HG03342 (cell line): ENCODE results near the gene DTX3L.

ENCODE experiments used
- ATAC-seq: cut with Tn5 transposase; IDR thresholded peaks from one replicate; pipeline ENCODE4 v1.9.1; 2021; ENCODE audit warnings: mild to moderate bottlenecking, moderate library complexity; ENCODE audit not compliant: unreplicated experiment

The DTX3L gene

GRCh38 chr3:122602011-122602710, 38.0 kb downstream of the DTX3L start:
- ATAC-seq: no peak

- no peak for ATAC-seq
Observed at GRCh38 chr3:122603056-122603455, 38.9 kb downstream of the DTX3L start.

- ATAC-seq: no peak
Observed at GRCh38 chr3:122606330-122606729, 42.2 kb downstream of the DTX3L start.

GRCh38 chr3:122608916-122609315, 44.8 kb downstream of the DTX3L start:
- ATAC-seq: no peak

- peak; percentile 95 for ATAC-seq
Observed at GRCh38 chr3:122609798-122610559, 45.8 kb downstream of the DTX3L start.

GRCh38 chr3:122612696-122613095, 48.6 kb downstream of the DTX3L start:
- no peak for ATAC-seq

- ATAC-seq: no peak
Observed at GRCh38 chr3:122615303-122615702, 51.2 kb downstream of the DTX3L start.

GRCh38 chr3:122618614-122619013, 54.5 kb downstream of the DTX3L start:
- no peak for ATAC-seq

GRCh38 chr3:122619040-122619439, 54.9 kb downstream of the DTX3L start:
- no peak for ATAC-seq

- ATAC-seq: no peak
Observed at GRCh38 chr3:122620399-122620798, 56.3 kb downstream of the DTX3L start.

GRCh38 chr3:122621112-122621511, 57.0 kb downstream of the DTX3L start:
- no peak for ATAC-seq

GRCh38 chr3:122623031-122623829, 59.1 kb downstream of the DTX3L start:
- ATAC-seq: no peak
